ENCODE data around the gene NPBWR2. TPM values are rescaled to one million over a fixed set of nuclear protein-coding genes. Genes with fewer than 3 reads are reported as not detected.

The NPBWR2 gene
- total and polyA plus RNA-seq, 2 experiments from 2014 or later: not detected

DNA sequence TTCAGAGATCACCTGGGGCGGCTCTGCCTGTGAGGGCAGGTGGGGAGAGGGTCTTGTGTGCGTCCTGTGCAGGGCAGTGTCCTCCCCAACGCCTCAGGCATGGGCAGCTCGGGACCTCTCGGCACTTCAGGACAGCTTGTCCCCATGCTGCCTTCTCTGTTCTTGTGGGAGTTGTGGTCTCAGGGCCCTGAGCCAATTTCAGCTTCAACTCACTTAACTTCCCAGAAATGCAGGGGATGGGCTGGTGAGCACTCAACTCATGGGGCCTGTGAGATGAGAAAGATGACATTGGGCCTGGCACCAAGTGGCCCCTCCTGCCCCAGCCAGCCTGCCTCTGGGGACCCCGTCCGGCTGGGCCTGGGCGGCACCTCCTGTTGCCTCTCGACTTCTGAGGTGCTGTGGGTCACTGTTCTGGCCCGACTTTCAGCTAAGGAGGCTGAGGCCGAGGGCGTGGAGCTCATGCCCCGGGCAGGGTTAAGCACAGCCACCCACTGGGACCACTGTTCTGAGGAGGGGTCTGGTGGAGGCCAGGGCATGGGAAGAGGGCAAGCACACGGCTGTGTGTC lies 34.8 kb downstream of the NPBWR2 start:
- Histone ChIP-seq H3K9me2 (ENCODE audit: insufficient read depth) (no peaks in the 10 kb centered on the region), H4K20me1 (replicated peaks; ENCODE audit: insufficient read depth) (no peaks in the 10 kb centered on the region), H3K27me3 (ENCODE audit: insufficient read depth) (no peaks in the 10 kb centered on the region), H3K4me3 (no peak overlapping the region), H2AFZ (no peak overlapping the region), H3K36me3 (ENCODE audit: insufficient read depth) (no peaks in the 10 kb centered on the region), H3F3A (replicated peaks; ENCODE audit: low read depth) (no peaks in the 10 kb centered on the region), H3K79me2 (replicated peaks; ENCODE audit: insufficient read depth) (no peaks in the 10 kb centered on the region), H3K4me2 (no peak overlapping the region), H3K27ac (ENCODE audit: low read depth) (no peak overlapping the region), H3K4me1 (ENCODE audit: insufficient read depth) (no peaks in the 10 kb centered on the region)
- Mint-ChIP-seq H3K4me1 (peaks cover 3% of the 10 kb centered on the region; the same call in 2 of the 3 replicates), H3K36me3 (ENCODE audit: low read depth) (peaks cover 2% of the 10 kb centered on the region; the same call in 1 of the 3 replicates), H3K27me3 (ENCODE audit: insufficient read depth, low read depth, poor library complexity) (peaks cover 5% of the 10 kb centered on the region), H3K27ac (no peak overlapping the region), H3K4me3 (no peak overlapping the region), H3K9me3 (no peaks in the 10 kb centered on the region)
- ATAC-seq (no peak), DNase-seq (ENCODE audit: low spot score) (no peak)
- no peak for TF ChIP-seq STAT1 (IDR thresholded peaks at IDR 0.05; ENCODE audit: unreplicated experiment)
- TF ChIP-seq JUNB (IDR thresholded peaks at IDR 0.05; ENCODE audit: unreplicated experiment): no peak
- TF ChIP-seq POLR2AphosphoS5 (IDR thresholded peaks at IDR 0.05; ENCODE audit: low read depth): no peak
- TF ChIP-seq ZNF114 (CRISPR knock-in tag; IDR thresholded peaks at IDR 0.05): no peak
- TF ChIP-seq, protein P1, sequence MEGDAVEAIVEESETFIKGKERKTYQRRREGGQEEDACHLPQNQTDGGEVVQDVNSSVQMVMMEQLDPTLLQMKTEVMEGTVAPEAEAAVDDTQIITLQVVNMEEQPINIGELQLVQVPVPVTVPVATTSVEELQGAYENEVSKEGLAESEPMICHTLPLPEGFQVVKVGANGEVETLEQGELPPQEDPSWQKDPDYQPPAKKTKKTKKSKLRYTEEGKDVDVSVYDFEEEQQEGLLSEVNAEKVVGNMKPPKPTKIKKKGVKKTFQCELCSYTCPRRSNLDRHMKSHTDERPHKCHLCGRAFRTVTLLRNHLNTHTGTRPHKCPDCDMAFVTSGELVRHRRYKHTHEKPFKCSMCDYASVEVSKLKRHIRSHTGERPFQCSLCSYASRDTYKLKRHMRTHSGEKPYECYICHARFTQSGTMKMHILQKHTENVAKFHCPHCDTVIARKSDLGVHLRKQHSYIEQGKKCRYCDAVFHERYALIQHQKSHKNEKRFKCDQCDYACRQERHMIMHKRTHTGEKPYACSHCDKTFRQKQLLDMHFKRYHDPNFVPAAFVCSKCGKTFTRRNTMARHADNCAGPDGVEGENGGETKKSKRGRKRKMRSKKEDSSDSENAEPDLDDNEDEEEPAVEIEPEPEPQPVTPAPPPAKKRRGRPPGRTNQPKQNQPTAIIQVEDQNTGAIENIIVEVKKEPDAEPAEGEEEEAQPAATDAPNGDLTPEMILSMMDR (conservative IDR thresholded peaks at IDR 0.05; ENCODE audit: low read depth in 2 of 2): no peak
- TF ChIP-seq EZH2phosphoT487 (IDR thresholded peaks at IDR 0.05; ENCODE audit: unreplicated experiment): no peak
- TF ChIP-seq, protein P2, sequence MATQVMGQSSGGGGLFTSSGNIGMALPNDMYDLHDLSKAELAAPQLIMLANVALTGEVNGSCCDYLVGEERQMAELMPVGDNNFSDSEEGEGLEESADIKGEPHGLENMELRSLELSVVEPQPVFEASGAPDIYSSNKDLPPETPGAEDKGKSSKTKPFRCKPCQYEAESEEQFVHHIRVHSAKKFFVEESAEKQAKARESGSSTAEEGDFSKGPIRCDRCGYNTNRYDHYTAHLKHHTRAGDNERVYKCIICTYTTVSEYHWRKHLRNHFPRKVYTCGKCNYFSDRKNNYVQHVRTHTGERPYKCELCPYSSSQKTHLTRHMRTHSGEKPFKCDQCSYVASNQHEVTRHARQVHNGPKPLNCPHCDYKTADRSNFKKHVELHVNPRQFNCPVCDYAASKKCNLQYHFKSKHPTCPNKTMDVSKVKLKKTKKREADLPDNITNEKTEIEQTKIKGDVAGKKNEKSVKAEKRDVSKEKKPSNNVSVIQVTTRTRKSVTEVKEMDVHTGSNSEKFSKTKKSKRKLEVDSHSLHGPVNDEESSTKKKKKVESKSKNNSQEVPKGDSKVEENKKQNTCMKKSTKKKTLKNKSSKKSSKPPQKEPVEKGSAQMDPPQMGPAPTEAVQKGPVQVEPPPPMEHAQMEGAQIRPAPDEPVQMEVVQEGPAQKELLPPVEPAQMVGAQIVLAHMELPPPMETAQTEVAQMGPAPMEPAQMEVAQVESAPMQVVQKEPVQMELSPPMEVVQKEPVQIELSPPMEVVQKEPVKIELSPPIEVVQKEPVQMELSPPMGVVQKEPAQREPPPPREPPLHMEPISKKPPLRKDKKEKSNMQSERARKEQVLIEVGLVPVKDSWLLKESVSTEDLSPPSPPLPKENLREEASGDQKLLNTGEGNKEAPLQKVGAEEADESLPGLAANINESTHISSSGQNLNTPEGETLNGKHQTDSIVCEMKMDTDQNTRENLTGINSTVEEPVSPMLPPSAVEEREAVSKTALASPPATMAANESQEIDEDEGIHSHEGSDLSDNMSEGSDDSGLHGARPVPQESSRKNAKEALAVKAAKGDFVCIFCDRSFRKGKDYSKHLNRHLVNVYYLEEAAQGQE (IDR thresholded peaks at IDR 0.05; ENCODE audit: unreplicated experiment): no peak
- TF ChIP-seq, protein P3, sequence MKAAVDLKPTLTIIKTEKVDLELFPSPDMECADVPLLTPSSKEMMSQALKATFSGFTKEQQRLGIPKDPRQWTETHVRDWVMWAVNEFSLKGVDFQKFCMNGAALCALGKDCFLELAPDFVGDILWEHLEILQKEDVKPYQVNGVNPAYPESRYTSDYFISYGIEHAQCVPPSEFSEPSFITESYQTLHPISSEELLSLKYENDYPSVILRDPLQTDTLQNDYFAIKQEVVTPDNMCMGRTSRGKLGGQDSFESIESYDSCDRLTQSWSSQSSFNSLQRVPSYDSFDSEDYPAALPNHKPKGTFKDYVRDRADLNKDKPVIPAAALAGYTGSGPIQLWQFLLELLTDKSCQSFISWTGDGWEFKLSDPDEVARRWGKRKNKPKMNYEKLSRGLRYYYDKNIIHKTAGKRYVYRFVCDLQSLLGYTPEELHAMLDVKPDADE (IDR thresholded peaks at IDR 0.05): no peak
- TF ChIP-seq, protein P4, sequence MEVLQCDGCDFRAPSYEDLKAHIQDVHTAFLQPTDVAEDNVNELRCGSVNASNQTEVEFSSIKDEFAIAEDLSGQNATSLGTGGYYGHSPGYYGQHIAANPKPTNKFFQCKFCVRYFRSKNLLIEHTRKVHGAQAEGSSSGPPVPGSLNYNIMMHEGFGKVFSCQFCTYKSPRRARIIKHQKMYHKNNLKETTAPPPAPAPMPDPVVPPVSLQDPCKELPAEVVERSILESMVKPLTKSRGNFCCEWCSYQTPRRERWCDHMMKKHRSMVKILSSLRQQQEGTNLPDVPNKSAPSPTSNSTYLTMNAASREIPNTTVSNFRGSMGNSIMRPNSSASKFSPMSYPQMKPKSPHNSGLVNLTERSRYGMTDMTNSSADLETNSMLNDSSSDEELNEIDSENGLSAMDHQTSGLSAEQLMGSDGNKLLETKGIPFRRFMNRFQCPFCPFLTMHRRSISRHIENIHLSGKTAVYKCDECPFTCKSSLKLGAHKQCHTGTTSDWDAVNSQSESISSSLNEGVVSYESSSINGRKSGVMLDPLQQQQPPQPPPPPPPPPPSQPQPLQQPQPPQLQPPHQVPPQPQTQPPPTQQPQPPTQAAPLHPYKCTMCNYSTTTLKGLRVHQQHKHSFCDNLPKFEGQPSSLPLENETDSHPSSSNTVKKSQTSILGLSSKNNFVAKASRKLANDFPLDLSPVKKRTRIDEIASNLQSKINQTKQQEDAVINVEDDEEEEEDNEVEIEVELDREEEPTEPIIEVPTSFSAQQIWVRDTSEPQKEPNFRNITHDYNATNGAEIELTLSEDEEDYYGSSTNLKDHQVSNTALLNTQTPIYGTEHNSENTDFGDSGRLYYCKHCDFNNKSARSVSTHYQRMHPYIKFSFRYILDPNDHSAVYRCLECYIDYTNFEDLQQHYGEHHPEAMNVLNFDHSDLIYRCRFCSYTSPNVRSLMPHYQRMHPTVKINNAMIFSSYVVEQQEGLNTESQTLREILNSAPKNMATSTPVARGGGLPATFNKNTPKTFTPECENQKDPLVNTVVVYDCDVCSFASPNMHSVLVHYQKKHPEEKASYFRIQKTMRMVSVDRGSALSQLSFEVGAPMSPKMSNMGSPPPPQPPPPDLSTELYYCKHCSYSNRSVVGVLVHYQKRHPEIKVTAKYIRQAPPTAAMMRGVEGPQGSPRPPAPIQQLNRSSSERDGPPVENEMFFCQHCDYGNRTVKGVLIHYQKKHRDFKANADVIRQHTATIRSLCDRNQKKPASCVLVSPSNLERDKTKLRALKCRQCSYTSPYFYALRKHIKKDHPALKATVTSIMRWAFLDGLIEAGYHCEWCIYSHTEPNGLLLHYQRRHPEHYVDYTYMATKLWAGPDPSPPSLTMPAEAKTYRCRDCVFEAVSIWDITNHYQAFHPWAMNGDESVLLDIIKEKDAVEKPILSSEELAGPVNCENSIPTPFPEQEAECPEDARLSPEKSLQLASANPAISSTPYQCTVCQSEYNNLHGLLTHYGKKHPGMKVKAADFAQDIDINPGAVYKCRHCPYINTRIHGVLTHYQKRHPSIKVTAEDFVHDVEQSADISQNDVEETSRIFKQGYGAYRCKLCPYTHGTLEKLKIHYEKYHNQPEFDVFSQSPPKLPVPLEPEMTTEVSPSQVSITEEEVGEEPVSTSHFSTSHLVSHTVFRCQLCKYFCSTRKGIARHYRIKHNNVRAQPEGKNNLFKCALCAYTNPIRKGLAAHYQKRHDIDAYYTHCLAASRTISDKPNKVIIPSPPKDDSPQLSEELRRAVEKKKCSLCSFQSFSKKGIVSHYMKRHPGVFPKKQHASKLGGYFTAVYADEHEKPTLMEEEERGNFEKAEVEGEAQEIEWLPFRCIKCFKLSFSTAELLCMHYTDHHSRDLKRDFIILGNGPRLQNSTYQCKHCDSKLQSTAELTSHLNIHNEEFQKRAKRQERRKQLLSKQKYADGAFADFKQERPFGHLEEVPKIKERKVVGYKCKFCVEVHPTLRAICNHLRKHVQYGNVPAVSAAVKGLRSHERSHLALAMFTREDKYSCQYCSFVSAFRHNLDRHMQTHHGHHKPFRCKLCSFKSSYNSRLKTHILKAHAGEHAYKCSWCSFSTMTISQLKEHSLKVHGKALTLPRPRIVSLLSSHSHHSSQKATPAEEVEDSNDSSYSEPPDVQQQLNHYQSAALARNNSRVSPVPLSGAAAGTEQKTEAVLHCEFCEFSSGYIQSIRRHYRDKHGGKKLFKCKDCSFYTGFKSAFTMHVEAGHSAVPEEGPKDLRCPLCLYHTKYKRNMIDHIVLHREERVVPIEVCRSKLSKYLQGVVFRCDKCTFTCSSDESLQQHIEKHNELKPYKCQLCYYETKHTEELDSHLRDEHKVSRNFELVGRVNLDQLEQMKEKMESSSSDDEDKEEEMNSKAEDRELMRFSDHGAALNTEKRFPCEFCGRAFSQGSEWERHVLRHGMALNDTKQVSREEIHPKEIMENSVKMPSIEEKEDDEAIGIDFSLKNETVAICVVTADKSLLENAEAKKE (CRISPR knock-in tag; IDR thresholded peaks at IDR 0.05): no peak
- TF ChIP-seq CREB1 (CRISPR knock-in tag; IDR thresholded peaks at IDR 0.05; ENCODE audit: low read depth): no peak
- no peak for TF ChIP-seq NANOG (IDR thresholded peaks at IDR 0.05; ENCODE audit: borderline replicate concordance)

All from GM23338 (cell line).